K562 (cell line): ENCODE data around the gene DIS3L2. TPM values are rescaled to one million over a fixed set of nuclear protein-coding genes. Genes with fewer than 3 reads are reported as not detected.

Source experiments
- ATAC-seq: fragments of 200-7000 bp; cut with Tn5 transposase; 3 replicates; pipeline ENCODE4 v1.9.1; 2020; ENCODE audit warnings: moderate library complexity
- BruUV-seq: library from RNA; stranded (reverse); fragments of 400-500 nt; replicated peaks from 2 replicates; lab custom pipeline; 2021; lab: Mats Ljungman, UMichigan
- CTCF ChIA-PET: fragments of 300-600 bp; formaldehyde crosslinking; extraction: SDS; loops from one replicate; lab custom pipeline; 2021; ENCODE audit warnings: low intra/inter-chr PET ratio; lab: Yijun Ruan, JAX
- POLR2A ChIA-PET: fragments of 300-600, 350-650 bp; sonication (Branson Sonifier 250); formaldehyde crosslinking; extraction: SDS; loops from one replicate; lab custom pipeline; 2021; ENCODE audit warnings: antibody characterized with exemption, inconsistent platforms; lab: Yijun Ruan, JAX
- DNase-seq, 4 experiments: peaks; one replicate each; pipeline versions ENCODE4 v3.0.0 to v3.0.0-alpha.2; 2011 to 2018; ENCODE audit warnings: low spot score in 3 of 4, mixed read lengths in 3 of 4; ENCODE audit errors: extremely low read depth in 1 of 4
- FAIRE-seq: peaks from 2 replicates; lab custom pipeline; 2011; peaks lifted over from hg19 to GRCh38; lab: Jason Lieb, UNC
- H2AFZ ChIP-seq: 2 replicates; pipeline ENCODE4 v1.6.0; 2011; ENCODE audit warnings: low read depth, low read length, control low read depth, inconsistent platforms
- H3K27ac ChIP-seq: fragments of 200-600 bp; 3 replicates; pipeline ENCODE4 v1.8.0; 2011; ENCODE audit warnings: low read depth, mild to moderate bottlenecking, control low read depth, inconsistent platforms, low read length, moderate library complexity, mixed read lengths; ENCODE audit errors: extremely low read depth
- H3K27me3 ChIP-seq, 2 experiments: fragments of 300-600 bp in 1 of 2; 2 replicates in 1 of 2; 3 replicates in 1 of 2; pipeline versions ENCODE4 v1.6.0 to v1.8.0; 2011; ENCODE audit warnings: inconsistent platforms in 2 of 2, low read length in 2 of 2, mild to moderate bottlenecking in 1 of 2, mixed read lengths in 1 of 2, moderate library complexity in 1 of 2; ENCODE audit not compliant: control insufficient read depth in 2 of 2, insufficient read depth in 2 of 2
- H3K36me3 ChIP-seq: fragments of 300-600 bp; 3 replicates; pipeline ENCODE4 v1.8.0; 2011; ENCODE audit warnings: mild to moderate bottlenecking, low read length, inconsistent platforms; ENCODE audit not compliant: control insufficient read depth, insufficient read depth
- H3K4me1 ChIP-seq, 2 experiments: fragments of 200-600 bp in 1 of 2; replicated peaks in 1 of 2; 2 replicates in 1 of 2; 3 replicates in 1 of 2; pipeline versions ENCODE4 v1.5.1 to v1.8.0; 2011; ENCODE audit warnings: inconsistent platforms in 2 of 2, low read length in 2 of 2, mild to moderate bottlenecking in 1 of 2, mixed read lengths in 1 of 2, moderate library complexity in 1 of 2; ENCODE audit not compliant: control insufficient read depth in 2 of 2, insufficient read depth in 2 of 2
- H3K4me2 ChIP-seq: 2 replicates; pipeline ENCODE4 v1.6.1; 2011; ENCODE audit warnings: low read length, control low read depth, inconsistent platforms, mixed read lengths; ENCODE audit not compliant: insufficient read depth
- H3K4me3 ChIP-seq: fragments of 200-600 bp; sonication (generic), shearing (Covaris generic); 2 replicates; pipeline ENCODE4 v1.5.1; 2016; ENCODE audit warnings: control low read depth, inconsistent platforms
- H3K79me2 ChIP-seq: fragments of 200-600 bp; 3 replicates; pipeline ENCODE4 v1.8.0; 2011; ENCODE audit warnings: low read length, inconsistent platforms; ENCODE audit not compliant: control insufficient read depth, insufficient read depth
- H3K9ac ChIP-seq, 2 experiments: 2 replicates each; pipeline versions ENCODE4 v1.6.0 to v1.6.1; 2011; ENCODE audit warnings: low read depth in 2 of 2, low read length in 2 of 2, control low read depth in 1 of 2, inconsistent platforms in 1 of 2, mild to moderate bottlenecking in 1 of 2, mixed read lengths in 1 of 2; ENCODE audit not compliant: insufficient read depth in 1 of 2
- H3K9me1 ChIP-seq: one replicate; pipeline ENCODE4 v1.6.0; 2011; ENCODE audit warnings: inconsistent platforms, mild to moderate bottlenecking, low read length, moderate library complexity; ENCODE audit not compliant: control insufficient read depth, insufficient read depth
- H3K9me3 ChIP-seq: replicated peaks from 2 replicates; pipeline ENCODE4 v1.5.1; 2011; ENCODE audit warnings: low read depth, low read length, inconsistent platforms; ENCODE audit not compliant: control insufficient read depth, insufficient read depth
- H4K20me1 ChIP-seq: replicated peaks from 2 replicates; pipeline ENCODE4 v1.6.1; 2011; ENCODE audit warnings: low read length, inconsistent platforms, mixed read lengths; ENCODE audit not compliant: control insufficient read depth, insufficient read depth
- ADNP ChIP-seq: fragments of 200-800 bp; sonication (Bioruptor generic); IDR thresholded peaks from 2 replicates; pipeline ENCODE4 v1.6.1; 2016; ENCODE audit warnings: missing genetic modification characterization, missing compliant biosample characterization
- JUNB ChIP-seq: fragments of 450-650 bp; formaldehyde crosslinking; conservative IDR thresholded peaks from 2 replicates; pipeline ENCODE4 v1.4.0; 2020; ENCODE audit warnings: mild to moderate bottlenecking
- MXI1 ChIP-seq: IDR thresholded peaks from 2 replicates; pipeline ENCODE4 v1.6.1; 2011; ENCODE audit warnings: low read depth, mild to moderate bottlenecking, improper control_type of control experiment, low read length
- NR0B1 ChIP-seq: fragments of 450-650 bp; IDR thresholded peaks from one replicate; pipeline ENCODE4 v1.6.1; 2018; ENCODE audit warnings: mild to moderate bottlenecking, moderate library complexity; ENCODE audit not compliant: partially characterized antibody
- PCBP1 ChIP-seq: fragments of 200-400 bp; formaldehyde crosslinking; IDR thresholded peaks from 2 replicates; pipeline ENCODE4 v1.6.1; 2018; ENCODE audit warnings: mild to moderate bottlenecking, low read depth, low read length; ENCODE audit not compliant: poor library complexity, severe bottlenecking
- SIN3B ChIP-seq: fragments of 450-650 bp; IDR thresholded peaks from 2 replicates; pipeline ENCODE4 v1.6.1; 2017; ENCODE audit warnings: low read depth, mild to moderate bottlenecking, moderate library complexity
- YBX1 ChIP-seq: fragments of 450-650 bp; IDR thresholded peaks from 2 replicates; pipeline ENCODE4 v1.7.1; 2016; ENCODE audit warnings: mild to moderate bottlenecking
- WGBS: fragments of 100-300 bp; shearing (Covaris generic); methylation state at CpG from one replicate; pipeline ENCODE4 v1.1.6; 2016; ENCODE audit warnings: low coverage, mixed read lengths; ENCODE audit not compliant: insufficient coverage; ENCODE audit errors: missing lambda C conversion rate; 5-methylcytosine and 5-hydroxymethylcytosine counted together
- in situ Hi-C: fragments of 300-500 bp; cut with MboI; formaldehyde crosslinking; loops from 4 replicates; pipeline ENCODE4 v1.15.0; 2018; ENCODE audit warnings: inconsistent platforms, mixed read lengths
- intact Hi-C: fragments of 100-400 bp; cut with micrococcal nuclease; formaldehyde crosslinking; loops from 2 replicates; pipeline ENCODE4 v1.14.2; 2022
- polyA plus RNA-seq, 8 experiments: library from polyadenylated mRNA; depleted of rRNA in 4 of 8; stranded (reverse) in 5 of 8; unstranded in 3 of 8; fragments of >200 nt; fragmentation: Nextera tagmentation in 2 of 8; fragmentation: Illumina TruSeq in 1 of 8; extraction: Ambion mirVana in 2 of 8; extraction: Trizol in 1 of 8; gene quantifications; 2 replicates each; pipeline versions ENCODE4 v1.2.1 to v1.2.3, GENCODE V29; 2011 to 2014; ENCODE audit warnings: inconsistent platforms in 1 of 8, missing spikeins in 1 of 8
- total RNA-seq, 7 experiments: library from RNA; depleted of rRNA in 6 of 7; stranded (reverse); fragments of >200 nt in 6 of 7; fragmentation: Illumina TruSeq in 2 of 7; extraction: Trizol in 2 of 7; gene quantifications; 2 replicates each; pipeline versions ENCODE4 v1.2.1 to v1.2.3, GENCODE V29; 2011 to 2021; ENCODE audit warnings: low replicate concordance in 1 of 7
- TF ChIP-seq, protein P1 (sequence below): fragments of 250-450 bp; sonication (Bioruptor Pico); IDR thresholded peaks from 2 replicates; pipeline ENCODE4 v1.5.0; 2020; ENCODE audit warnings: mild to moderate bottlenecking

The DIS3L2 gene
- total and polyA plus RNA-seq, 9 of the 15 experiments (the other 6 are each of a cell fraction or from before 2014, with no cell fraction given): 1.5 to 19.2 (median 11.2) TPM

DNA sequence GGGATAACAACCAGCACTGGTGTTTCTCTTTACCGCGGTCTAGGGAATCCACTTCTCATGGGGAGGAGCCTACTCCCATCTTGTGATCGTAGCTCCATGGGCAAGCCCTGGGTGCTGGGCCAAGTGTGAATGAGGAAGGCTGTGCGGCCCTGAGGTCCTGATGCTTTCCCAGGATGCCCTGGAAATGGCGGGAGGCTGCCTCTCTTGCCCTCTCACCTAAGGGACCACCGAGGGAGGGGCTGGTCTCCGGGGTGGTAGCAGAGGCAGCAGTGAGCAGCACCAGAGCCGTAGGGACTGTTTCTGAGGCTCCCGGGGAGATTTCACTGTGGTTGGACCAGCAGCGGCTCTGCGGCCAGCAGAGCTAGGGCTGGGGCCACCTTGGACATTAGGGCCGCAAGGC, 19.8 kb upstream of the DIS3L2 start (continued):
- TF ChIP-seq MXI1 (no peak), YBX1 (no peak), PCBP1 (no peak), JUNB (no peak)
- TF ChIP-seq, protein P1, sequence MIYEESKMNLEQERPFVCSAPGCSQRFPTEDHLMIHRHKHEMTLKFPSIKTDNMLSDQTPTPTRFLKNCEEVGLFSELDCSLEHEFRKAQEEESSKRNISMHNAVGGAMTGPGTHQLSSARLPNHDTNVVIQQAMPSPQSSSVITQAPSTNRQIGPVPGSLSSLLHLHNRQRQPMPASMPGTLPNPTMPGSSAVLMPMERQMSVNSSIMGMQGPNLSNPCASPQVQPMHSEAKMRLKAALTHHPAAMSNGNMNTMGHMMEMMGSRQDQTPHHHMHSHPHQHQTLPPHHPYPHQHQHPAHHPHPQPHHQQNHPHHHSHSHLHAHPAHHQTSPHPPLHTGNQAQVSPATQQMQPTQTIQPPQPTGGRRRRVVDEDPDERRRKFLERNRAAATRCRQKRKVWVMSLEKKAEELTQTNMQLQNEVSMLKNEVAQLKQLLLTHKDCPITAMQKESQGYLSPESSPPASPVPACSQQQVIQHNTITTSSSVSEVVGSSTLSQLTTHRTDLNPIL: no peak

GRCh38 chr2:231942180-231942579, 19.3 kb upstream of the DIS3L2 start:
- intact Hi-C loops: no loop called here
- WGBS: 18% methylated on average over 6 of the region's 6 CpGs
- TF ChIP-seq PCBP1: no peak
- TF ChIP-seq ADNP (tag): no peak
- TF ChIP-seq NR0B1: no peak
- TF ChIP-seq SIN3B: no peak
- DNase-seq (no peak), ATAC-seq (no peak), FAIRE-seq (no peak)
- H3K9ac ChIP-seq: no peak overlapping the region
- H3K4me2 ChIP-seq: no peak overlapping the region
- no peak overlapping the region for H3K27ac ChIP-seq
- H3K27me3 ChIP-seq: peaks cover 0 to 5% of the 10 kb centered on the region in 2 experiments; a peak in 2 of 5 replicates
- H2AFZ ChIP-seq: no peak overlapping the region
- CTCF ChIA-PET: no interaction called here
- no peaks in the 10 kb centered on the region for H3K36me3 ChIP-seq
- no peaks in the 10 kb centered on the region for H3K79me2 ChIP-seq
- no TSS peak for BruUV-seq
- in situ Hi-C loops: loop anchor here (10.0 kb wide), 1 partner anchor 173 kb away; no protein-coding TSS in a partner anchor
- H3K4me1 ChIP-seq: peaks cover 0 to 3% of the 10 kb centered on the region in 2 experiments; a peak in 1 of 5 replicates
- H4K20me1 ChIP-seq: no peaks in the 10 kb centered on the region
- H3K4me3 ChIP-seq: no peak overlapping the region
- no peaks in the 10 kb centered on the region for H3K9me1 ChIP-seq
- POLR2A ChIA-PET: no interaction called here
- no peaks in the 10 kb centered on the region for H3K9me3 ChIP-seq
